HG03095 (cell line): ENCODE measurements around the gene PUSL1.

Source experiments
- ATAC-seq: cut with Tn5 transposase; IDR thresholded peaks from one replicate; pipeline ENCODE4 v1.9.1; 2021; ENCODE audit warnings: moderate library complexity; ENCODE audit not compliant: unreplicated experiment

PUSL1 gene, protein sequence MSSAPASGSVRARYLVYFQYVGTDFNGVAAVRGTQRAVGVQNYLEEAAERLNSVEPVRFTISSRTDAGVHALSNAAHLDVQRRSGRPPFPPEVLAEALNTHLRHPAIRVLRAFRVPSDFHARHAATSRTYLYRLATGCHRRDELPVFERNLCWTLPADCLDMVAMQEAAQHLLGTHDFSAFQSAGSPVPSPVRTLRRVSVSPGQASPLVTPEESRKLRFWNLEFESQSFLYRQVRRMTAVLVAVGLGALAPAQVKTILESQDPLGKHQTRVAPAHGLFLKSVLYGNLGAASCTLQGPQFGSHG

DNA sequence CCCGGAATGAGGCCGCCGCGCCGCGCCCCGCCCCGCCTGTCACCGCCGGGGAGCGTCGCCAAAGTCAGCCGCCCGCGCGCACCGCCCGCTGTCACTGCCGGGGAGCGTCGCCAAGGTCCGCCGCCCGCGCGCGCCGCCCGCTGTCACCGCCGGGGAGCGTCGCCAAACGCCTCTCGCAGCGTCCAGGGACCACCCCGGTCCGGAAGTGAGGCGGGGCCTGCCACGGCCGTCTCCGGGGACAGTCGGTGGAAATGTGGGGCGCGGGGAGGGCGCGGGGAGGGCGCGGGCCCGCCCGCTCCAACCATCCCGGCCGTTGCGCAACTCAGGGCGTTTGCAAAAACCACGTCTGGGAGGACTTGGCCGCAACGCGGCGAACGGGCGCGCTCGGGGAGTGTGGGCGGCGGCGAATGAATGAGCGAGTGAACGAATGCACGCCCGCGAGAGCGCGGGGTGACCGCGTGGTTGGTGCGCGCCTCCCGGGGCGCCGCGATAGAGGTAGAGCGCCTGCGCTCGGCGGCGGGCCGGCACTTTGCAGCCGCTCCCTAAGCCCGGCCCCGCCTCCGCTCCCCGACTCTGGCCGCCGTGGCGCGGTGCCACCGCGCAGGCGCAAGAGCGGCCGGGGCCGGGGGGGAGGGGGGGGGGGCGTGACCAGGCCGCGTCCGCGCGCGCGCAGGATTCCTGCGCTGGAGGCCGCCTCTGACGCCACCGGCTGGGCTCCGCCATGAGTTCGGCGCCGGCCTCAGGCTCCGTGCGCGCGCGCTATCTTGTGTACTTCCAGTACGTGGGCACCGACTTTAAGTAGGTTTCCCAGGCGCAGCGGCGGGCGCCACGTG is at the start of gene PUSL1, which contains the start of gene ACAP3:
PUSL1 (plus strand) TSS at position 675 of the 833 bp plus-strand sequence; CDS start at position 722, 47 bp downstream.
ACAP3 (minus strand) TSS at position 8 of the 833 bp plus-strand sequence. CDS start 115 bp downstream, outside the sequence.
- ATAC-seq = peak; percentile 43

DNA sequence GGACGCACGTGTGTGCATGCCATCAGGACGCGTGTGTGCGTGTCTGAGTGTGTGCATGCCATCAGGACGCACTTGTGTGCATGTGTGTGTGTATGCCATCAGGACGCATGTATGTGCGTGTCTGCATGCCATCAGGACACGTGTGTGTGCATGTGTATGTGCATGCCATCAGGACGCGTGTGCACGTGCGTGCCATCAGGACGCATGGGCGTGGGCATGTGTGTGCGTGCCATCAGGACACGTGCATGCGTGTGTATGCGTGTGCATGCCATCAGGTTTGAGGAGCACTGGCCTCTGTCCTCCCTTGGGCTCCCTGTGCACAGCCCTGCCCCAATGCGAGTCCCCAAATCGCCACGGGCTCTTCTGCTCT is 49.3 kb upstream of the PUSL1 start:
- no peak for ATAC-seq

DNA sequence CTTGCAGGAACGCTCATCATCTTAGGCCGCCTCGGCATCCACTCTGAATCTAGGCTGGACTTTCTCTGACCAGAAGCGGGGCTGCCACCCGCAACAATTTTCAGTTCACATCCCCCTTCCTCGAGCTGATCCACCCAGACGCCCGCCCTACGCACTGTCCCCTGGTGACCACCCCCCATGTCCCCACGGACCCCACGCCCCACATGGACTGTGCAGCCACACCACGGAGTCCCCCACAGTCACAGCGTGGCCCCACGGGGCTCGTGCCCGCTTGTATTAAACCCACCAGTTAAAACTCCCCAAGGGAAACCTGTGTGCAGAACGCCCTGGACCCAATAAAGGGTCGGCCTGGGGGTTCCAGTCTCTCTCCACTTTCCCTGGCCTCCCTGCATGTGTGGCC is 48.9 kb upstream of the PUSL1 start:
- no peak for ATAC-seq

DNA sequence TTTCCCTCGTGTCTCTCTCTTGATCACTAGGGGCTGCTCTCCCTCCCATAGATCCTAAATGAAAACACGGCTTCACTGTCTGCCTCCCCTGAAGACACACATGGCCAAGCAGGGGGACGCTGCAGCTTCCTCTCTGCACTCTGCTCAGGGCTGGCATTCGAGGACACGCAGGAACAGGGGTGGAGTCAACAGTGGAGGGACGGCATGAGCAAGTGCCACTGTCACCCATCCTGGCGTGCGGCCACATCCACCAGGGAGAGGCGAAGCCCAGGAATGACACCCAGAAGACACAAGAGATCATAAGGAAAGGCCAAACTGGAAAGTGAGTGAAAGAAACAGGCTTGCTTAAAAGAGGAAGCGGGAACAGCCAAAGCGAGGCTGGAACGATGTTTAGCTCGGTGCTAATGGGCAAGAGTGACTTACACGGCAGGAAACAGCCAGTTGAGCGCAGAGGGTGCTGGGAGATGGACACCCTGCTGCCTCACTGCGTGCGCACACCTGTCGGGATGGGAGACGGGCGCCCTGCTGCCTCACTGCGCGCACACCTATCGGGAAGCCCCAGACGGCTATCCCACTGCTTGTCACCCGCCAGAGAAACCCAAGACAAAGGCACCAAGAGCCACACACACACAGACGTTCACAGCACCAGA is 48.3 kb upstream of the PUSL1 start:
- ATAC-seq = no peak

DNA sequence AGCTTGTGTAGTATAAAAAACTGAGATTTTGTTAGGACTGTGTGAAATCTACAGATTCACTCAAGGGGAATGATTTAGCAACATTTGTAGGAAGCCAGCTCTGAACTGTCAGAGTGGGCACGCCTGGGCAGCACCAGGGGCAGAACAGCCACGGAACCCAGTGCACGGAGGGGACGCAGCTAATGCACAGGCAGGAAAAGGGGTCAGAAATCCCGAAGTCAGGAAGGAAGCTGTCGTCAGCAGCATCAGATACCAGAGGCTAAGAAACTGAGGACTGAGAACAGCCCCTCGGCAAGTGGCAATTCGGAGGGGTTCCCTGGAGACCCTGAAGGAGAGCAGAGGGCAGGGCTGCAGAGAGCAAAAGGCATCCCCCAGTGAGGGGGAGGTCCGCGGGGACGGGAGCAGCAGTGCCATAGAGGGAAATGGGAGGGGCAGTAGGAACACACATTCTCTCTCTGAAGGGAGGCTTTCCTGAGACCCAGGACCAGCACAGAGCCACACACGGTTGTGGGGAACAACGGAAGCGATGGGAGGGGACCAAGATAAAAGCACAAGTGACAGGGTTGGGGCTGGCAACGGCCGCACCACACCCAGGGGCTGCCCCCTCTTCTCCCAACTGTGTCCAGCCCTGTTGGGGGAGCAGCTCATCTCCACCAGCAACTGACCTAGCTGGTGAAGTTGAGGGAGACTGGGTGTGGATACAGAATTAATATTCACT is 47.4 kb upstream of the PUSL1 start:
- no peak for ATAC-seq

DNA sequence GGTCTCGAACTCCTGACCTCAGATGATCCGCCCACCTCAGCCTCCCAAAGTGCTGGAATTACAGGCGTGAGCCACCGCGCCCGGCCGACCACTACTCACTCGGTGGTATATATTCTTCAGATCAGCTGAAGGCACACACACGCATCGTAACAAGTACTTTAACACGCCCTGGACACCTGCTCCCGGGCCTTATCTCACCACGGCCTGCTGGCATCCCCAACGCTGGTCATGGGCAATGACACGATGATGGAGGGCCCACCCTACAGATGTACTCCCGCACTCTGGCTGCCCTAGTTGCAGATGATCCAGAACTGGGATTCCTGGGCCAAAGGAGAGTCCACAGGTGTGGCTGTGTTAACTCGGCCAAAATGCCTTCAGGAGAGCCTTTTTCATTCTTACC is 46.3 kb upstream of the PUSL1 start:
- ATAC-seq = no peak

DNA sequence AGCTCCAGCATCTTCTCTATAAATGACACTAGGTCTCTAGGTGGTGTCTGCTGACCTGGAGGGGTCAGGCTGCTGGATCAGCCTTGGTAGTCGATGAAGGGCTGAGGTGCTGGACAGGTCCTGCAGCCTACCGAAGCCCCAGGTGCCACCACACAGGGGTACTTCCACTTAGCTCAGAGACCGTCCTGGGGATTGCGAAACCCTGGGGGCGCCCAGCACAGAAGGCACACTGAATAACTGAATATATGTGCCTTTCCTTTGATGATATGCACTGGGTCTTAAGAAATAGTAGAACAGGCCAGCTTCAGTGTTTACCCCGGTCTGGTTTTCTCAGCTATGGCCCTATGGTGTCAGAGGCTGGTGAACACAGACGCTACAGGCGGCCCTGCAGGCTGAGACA is 45.6 kb upstream of the PUSL1 start:
- ATAC-seq = no peak

DNA sequence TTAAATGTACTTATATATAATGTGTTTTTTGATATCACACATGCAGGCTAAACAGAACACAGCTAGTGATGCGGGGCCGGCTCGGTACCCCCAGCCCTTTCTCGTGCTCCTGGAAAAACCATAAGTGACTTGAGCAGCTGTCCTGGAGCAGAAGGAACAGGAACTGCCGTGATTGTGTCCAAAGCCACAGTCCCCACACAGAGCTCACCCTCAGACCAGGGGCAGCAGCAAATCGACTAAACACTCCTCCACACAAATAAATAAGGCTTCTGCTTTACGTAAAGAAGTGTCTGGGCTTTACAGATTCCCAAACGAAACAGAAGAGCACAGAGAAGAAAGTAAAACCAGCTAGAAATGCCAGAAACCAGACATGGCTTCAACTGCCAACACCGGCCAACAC is 44.4 kb upstream of the PUSL1 start:
- no peak for ATAC-seq

DNA sequence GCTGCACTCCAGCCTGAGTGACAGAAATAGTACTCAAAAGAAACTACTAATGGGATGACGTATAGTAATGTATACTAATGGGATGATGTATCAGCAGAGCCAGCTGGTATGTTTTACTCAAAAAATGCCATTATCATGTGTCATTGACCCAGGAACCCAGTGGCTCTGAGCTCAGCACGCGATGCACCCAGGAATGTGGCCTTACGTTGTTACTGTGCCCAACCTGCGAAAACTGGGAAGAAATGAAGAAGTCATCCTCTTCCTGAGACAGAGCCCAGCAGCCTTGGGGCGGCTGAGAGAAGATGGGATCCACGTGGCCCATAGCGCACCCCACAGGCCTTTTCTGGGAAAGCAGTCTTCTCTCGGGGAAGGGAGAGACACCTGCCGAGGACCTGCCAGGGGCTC is 43.5 kb upstream of the PUSL1 start:
- ATAC-seq = no peak

DNA sequence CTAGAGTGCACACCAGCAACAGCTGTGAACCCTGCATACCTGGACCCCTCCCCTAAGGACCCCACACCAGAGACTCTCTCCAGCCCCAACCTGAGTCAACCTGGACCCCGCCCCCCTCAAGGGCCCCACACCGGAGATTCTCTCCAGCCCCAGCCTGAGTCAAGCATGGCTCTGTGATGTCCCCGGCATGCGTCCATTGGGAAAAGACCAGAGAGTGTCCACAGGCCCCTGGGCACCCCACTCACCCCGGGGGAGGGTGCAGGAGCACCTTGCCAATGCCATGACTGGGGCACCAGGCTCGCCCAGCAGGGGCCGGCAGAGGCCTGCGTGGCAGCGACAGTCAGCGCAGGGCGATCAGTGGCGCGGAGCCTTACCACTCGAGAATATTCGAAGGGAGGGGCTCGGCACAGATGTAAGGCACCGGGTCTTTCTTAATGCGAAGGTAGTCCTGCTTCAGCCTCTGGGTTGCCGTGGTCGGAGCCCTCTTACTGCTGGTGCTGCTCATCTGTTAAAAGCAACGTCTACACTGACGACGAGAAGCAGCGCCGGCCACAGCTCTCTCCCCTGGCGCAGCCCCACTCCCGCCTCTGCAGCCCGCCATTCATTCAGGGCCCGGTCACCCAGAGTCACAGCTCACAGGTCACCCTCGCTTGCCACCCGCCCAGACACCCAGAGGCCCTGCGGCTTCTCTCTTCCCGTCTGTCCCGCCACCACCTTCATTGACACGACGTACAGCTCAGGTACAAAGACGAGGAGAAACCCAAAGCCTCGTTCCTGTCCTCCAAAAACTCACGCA is 40.7 kb upstream of the PUSL1 start:
- no peak for ATAC-seq

DNA sequence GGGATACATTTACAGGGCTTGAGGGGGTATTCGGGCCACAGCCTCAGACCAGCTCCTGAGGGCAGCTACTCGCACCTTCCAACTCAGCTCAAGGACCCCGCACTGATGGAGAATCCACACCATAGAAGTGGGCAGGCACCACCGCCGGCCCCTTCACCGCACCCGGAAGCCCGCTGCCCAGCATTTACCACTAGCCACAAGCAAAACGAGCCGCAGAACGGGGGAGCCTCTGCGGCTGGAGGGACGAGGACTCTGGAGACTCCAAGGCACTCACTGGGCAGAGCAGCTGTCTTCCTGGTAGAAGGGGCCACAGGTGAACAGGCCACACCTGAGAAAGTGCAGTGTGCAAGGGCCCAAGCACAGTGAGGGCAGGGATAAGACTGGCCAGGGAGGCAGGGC is 40.1 kb upstream of the PUSL1 start:
- no peak for ATAC-seq

DNA sequence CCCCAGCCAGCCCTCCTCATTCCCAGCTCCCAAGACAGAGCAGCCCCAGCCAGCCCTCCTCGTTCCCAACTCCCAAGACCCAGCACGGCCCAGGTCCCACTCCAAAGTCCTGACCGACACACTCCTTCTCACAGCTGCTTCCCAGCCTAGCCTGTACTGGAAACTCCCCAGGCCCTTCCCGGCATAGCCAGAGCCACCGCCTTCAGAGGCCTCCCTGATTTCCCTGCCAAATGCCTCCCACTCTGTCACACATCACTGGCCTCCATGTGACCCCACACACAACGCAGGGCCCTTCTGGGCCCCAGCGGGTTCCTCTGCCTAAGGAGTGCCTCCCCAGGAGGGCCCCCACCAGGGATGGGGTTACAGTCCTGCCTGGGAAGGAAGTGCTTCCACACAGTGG is 37.6 kb upstream of the PUSL1 start:
- no peak for ATAC-seq

DNA sequence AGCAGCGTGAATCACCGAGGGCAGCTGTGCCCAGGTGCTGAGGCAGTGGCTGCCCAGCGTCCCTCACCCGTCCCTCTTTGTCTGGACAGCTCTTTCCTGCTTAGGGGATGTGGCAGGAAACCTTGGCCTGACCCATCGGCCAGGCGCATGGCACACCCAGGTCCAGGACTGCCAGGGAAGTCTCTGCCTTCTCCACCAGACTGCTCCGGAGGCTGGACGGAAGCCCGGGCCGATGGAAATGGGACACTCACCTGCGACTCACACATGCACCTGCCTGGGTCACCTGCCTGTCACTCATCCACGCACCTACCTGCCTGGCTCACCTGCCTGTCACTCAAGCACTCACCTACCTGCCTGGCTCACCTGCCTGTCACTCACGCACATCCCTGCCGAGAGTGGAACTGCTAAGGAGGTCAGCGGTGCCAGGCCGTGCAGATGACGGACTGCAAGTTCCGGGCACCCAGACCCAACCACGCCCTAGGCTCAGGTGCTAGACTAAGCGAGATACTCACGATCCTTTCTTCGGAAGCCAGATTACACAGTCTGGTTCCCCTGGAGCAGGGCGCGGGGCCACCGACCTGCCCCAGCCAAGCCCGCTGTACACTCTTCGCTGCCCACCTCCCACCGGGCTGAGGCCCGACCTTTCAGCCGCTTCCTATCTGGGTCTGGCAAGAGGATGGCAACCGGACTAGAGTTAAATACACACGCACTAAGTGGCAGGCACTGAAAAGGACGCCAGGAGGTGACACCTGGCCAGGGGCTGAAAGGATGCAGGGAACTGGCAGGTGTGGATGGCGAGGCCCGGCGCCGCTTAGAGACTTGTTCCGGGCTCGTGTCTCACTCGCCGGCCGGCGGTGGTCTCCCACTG is 35.8 kb upstream of the PUSL1 start:
- ATAC-seq = no peak

DNA sequence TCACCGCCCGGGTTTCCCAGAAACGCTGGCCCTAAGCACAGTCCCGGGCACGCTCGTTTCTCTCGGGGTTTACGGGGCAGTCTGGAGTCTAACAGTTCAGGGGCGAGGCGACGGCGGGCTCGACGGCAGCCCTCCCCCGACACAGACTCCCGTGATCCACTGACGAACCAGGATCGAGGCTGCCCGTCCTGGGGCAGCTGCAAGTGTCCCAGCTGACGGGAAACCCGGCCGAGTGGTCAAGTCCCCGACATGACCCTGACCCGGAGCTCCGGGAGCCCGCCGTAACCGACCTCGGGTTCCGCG is 35.2 kb upstream of the PUSL1 start:
- peak; percentile 16 for ATAC-seq

DNA sequence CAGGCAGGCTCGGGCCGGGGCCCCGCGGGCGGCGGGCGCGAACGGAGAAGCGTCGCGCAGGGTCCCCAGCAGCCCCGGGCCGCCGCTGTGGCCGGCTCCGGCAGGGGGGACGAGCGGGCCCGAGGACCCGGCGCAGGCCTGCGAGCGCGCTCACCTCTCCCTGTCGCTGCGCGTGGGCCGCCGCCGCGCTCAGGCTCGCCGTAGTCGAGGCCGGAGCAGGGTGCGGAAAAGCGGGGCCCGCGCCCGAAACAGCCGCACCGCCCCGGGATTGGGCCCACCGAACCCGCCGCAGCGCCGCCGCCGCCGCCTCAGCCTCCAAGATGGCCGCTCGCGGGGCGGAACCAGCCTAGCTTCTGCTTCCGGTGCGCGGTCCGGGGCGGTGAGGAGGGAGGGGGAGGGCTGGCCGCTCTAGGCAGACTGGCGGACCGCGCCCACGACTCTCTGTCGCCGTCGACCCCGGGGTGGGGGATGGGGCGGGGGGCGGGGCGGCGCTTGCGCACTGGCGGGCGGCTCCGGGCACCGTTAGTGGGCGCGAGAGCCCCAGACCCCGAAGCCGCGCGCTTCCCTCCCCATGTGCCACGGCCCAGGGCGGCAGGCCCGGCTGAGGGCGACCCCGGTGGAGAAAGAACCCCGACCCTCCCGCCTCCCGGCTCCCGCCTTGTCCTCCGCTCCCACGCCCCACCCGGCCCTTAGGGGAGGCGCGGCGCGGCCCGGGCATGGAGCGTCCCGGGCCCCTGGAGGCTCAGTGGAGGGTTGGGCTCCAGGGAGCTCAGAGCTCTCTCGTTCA is 34.7 kb upstream of the PUSL1 start, which contains the start of gene UBE2J2:
UBE2J2 (minus strand) TSS at position 343 of the 787 bp plus-strand sequence. CDS start 5,862 bp downstream, outside the sequence.
- ATAC-seq = peak; percentile 66

DNA sequence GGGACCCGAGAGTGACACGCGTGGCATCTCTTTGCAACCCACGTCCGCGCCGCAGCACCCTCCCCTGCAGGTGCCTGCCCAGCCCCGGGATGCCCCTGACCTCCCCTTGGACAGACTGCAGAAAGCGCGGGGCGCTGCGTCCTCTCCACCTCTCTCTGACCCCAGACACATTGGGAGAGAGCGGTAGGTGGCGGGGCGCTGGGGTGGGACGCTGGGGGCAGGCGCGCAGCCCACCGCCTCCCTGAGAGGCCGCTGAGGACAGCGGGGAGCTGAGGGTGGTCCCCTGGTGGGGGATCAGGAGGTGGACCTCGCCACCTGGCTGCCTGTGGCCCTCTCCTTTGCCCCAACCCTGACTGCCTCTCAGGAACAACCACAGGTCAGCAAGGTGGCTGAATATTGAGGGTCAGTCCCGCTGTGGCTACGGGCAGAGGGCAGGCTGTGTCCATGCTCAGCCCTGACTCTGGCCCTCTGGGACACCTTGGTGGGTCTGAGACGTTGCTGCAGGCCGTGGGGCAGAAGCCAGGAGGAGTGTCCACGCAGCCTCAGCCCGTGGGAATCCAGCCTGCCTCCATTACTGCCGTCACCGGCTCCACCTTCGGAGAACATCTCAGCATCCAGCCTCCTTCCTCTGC is 34.0 kb upstream of the PUSL1 start:
- ATAC-seq = no peak

DNA sequence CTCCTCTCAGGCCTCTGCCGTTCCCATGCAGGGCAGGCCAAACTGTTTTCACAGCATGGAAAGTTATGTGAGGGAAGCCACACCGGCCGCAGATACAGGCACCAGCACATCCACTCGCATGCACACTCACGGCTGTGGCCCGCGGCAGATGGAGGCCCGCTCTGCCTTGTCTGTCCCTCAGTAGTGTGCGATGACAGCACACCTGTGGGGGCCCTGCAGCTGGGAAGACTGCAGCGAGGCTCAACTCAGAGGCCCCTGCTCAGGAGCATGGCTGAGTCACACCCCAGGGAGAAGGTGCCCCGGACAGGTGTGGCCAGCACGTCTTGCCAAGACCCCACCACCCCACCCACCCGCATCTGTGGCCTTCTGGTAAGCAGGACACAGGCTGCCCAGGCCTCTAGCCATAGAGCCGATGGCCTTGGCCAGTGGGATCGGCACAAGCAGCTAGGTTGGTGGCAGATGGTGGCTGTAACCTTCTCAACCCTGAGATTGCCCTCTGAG is 33.4 kb upstream of the PUSL1 start:
- ATAC-seq = no peak

DNA sequence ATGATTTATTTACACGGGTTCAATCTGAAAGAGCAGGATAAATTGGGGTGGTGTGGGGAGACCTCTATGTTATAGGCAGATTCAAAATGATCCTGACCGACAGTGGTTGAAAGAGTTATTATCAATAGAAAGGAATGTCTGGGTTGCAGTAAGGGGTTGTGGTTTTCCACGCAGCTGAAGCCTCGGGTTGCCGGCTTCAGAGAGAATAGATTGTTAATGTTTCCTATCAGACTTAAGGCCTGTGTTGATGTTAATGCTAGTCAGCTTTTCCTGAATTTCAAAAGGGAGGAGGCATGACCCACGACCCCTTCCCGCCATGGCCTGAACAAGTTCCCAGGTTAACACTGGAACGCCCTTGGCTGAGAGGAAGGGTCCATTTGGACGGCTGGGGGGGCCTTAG is 32.6 kb upstream of the PUSL1 start:
- ATAC-seq = no peak
